Astrocyte (in vitro differentiated cells and primary cell): Measurements from ENCODE around the gene KLHDC8B.

Experiments
- CTCF ChIP-seq: IDR thresholded peaks from 2 replicates; pipeline ENCODE4 v1.5.1; 2011; ENCODE audit warnings: low read depth, mild to moderate bottlenecking, inconsistent platforms, low read length, moderate library complexity; ENCODE audit not compliant: insufficient read depth
- EZH2 ChIP-seq: IDR thresholded peaks from 2 replicates; pipeline ENCODE4 v1.6.1; 2012; ENCODE audit warnings: mild to moderate bottlenecking, low read length, inconsistent platforms; ENCODE audit not compliant: insufficient read depth

- TF ChIP-seq CTCF (no peak), EZH2 (no peak)
These were observed 36.7 kb upstream of the KLHDC8B start for GRCh38 chr3:49134471-49135265.
